ENCODE results near the gene EGFL6. TPM values are rescaled to one million over a fixed set of nuclear protein-coding genes. Genes with fewer than 3 reads are reported as not detected.

The EGFL6 gene
- total RNA-seq, 2 donors from 2014 or later: not detected

GRCh38 chrX:13681595-13681994, 112.2 kb downstream of the EGFL6 start:
- no peaks in the 10 kb centered on the region for H3K27me3 Mint-ChIP-seq (ENCODE audit: insufficient read depth)

More at GRCh38 chrX:13681595-13681994, 112.2 kb downstream of the EGFL6 start:
- Histone ChIP-seq H3K36me3 (ENCODE audit: control insufficient read depth, insufficient read depth, low read length) (no peaks in the 10 kb centered on the region), H3K27me3 (ENCODE audit: control insufficient read depth, insufficient read depth, low read length, poor library complexity, severe bottlenecking) (no peaks in the 10 kb centered on the region), H3K4me3 (ENCODE audit: low read length) (no peak overlapping the region), H3K9ac (ENCODE audit: extremely low read depth, low read length, poor library complexity, severe bottlenecking) (no peak overlapping the region), H3K9me3 (ENCODE audit: control insufficient read depth, low read length) (no peaks in the 10 kb centered on the region), H3K4me1 (ENCODE audit: control insufficient read depth, insufficient read depth, low read length) (no peaks in the 10 kb centered on the region), H3K27ac (ENCODE audit: low read depth, low read length) (no peak overlapping the region)
- no peaks in the 10 kb centered on the region for H3K4me1 Mint-ChIP-seq
- no peaks in the 10 kb centered on the region for H3K36me3 Mint-ChIP-seq (ENCODE audit: low read depth)
- no peak for DNase-seq
- WGBS, 2 experiments (ENCODE audit: insufficient coverage in 1 of 2, insufficient read length in 1 of 2): 98% methylated on average over 4 of the region's 7 CpGs; no CpG with 5 or more reads in 1 of the 2 experiments
- H3K27ac Mint-ChIP-seq: no peak overlapping the region
- H3K4me3 Mint-ChIP-seq: no peak overlapping the region
- TF ChIP-seq CTCF (conservative IDR thresholded peaks at IDR 0.05): no peak
- H3K9me3 Mint-ChIP-seq: peaks cover 51% of the 10 kb centered on the region

Small RNAs within 50 kb of the gene (microRNA-seq; reads per million reads assigned to microRNA genes)
- gene MIR6086 (ENCODE audit: borderline microRNAs expressed): not detected

Other genes with a start within 250 kb of the EGFL6 start
- not detected for gene ATXN3L, start 249.5 kb upstream of the EGFL6 start, total RNA-seq
- gene TCEANC, start 83.5 kb downstream of the EGFL6 start, total RNA-seq: 1 to 10 TPM; 1.8 to 3.6 TPM
- gene RAB9A, start 119.5 kb downstream of the EGFL6 start, total RNA-seq: 10 to 100 TPM; 22.3 to 28.0 TPM
- 10 to 100 TPM; 12.8 to 14.7 TPM for gene TRAPPC2, start 165.0 kb downstream of the EGFL6 start, total RNA-seq
- gene OFD1, start 165.1 kb downstream of the EGFL6 start, total RNA-seq: 10 to 100 TPM; 25.9 to 29.7 TPM
- gene GPM6B, start 247.5 kb downstream of the EGFL6 start, total RNA-seq: 10 to 100 TPM; 26.2 to 61.1 TPM

All from endodermal cell (in vitro differentiated cells).